SJCRH30 (cell line): Measurements from ENCODE around the gene TDO2. TPM values are rescaled to one million over a fixed set of nuclear protein-coding genes. Genes with fewer than 3 reads are reported as not detected.
"Not testable (repeated sequence)": the region's sequence is repeated elsewhere in the genome, so short reads cannot be mapped to it uniquely, and the experiment has no call there.

Source experiments
- DNase-seq, 2 experiments: peaks; one replicate each; pipeline ENCODE4 v3.0.0-alpha.2; 2015 to 2020
- H3K27ac ChIP-seq: fragments of 250-450 bp; sonication (Bioruptor Pico); 2 replicates; pipeline ENCODE4 v1.5.1; 2020; ENCODE audit warnings: mild to moderate bottlenecking, moderate library complexity
- H3K27me3 ChIP-seq: fragments of 250-450 bp; sonication (Bioruptor Pico); 2 replicates; pipeline ENCODE4 v1.5.1; 2020; ENCODE audit warnings: mild to moderate bottlenecking, moderate library complexity
- H3K36me3 ChIP-seq: fragments of 250-450 bp; sonication (Bioruptor Pico); 2 replicates; pipeline ENCODE4 v1.5.1; 2020; ENCODE audit warnings: mild to moderate bottlenecking, moderate library complexity
- H3K4me1 ChIP-seq: fragments of 250-450 bp; sonication (Bioruptor Pico); 2 replicates; pipeline ENCODE4 v1.5.1; 2020; ENCODE audit warnings: mild to moderate bottlenecking, moderate library complexity
- H3K4me3 ChIP-seq: fragments of 250-450 bp; sonication (Bioruptor Pico); 2 replicates; pipeline ENCODE4 v1.5.1; 2020; ENCODE audit warnings: mild to moderate bottlenecking, moderate library complexity
- H3K9me3 ChIP-seq: fragments of 250-450 bp; sonication (Bioruptor Pico); replicated peaks from 2 replicates; pipeline ENCODE4 v1.5.1; 2020; ENCODE audit warnings: mild to moderate bottlenecking, moderate library complexity
- total RNA-seq: library from RNA; depleted of rRNA; stranded (reverse); fragments of >200 nt; shearing (Covaris generic); gene quantifications from 2 replicates; pipeline ENCODE4 v1.2.3, GENCODE V29; 2014

The TDO2 gene
- total RNA-seq, 1 experiment from 2014 or later = 0.26 TPM

DNA sequence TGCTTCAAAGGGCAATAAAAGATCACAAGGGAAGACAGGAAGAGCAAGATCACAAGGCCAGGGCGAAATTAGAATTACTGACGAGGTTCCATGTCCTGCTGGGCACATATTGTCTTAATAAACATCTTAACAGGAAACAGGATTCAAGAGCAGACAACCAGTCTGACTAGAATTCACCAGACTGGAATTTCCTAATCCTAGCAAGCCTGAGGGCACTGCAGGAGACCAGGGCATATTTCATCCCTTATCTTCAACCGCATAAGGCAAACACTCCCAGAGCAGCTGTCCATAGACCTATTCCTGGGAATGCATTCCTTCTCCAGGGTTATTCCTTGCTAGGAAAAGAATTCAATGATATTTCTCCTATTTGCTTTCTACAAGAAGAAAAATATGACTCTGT is 12.4 kb upstream of the TDO2 start:
- no peaks in the 10 kb centered on the region for H3K27me3 ChIP-seq
- H3K36me3 ChIP-seq = no peaks in the 10 kb centered on the region
- no peaks in the 10 kb centered on the region for H3K4me1 ChIP-seq
- peaks cover 4% of the 10 kb centered on the region; the same call in 1 of the 2 replicates for H3K9me3 ChIP-seq
- no peak overlapping the region for H3K4me3 ChIP-seq
- DNase-seq = peak; percentile 2 to 15
- peak overlapping the region; percentile 17; the same call in 1 of the 2 replicates for H3K27ac ChIP-seq

DNA sequence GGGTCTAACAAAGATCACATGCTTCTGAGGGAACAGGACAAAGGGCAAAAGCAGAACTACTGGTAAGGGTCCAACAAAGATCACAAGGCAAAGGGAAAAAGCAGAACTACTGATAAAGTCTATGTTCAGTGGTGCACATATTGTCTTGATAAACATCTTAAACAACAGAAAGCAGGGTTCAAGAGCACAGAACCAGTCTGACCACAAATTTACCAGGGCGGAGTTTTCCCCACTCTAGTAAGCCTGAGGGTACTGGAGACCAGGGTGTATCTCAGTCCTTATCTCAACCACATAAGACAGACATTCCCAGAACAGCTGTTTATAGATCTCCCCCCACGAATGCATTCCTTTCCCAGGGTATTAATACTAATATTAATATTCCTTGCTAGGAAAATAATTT is 5.1 kb upstream of the TDO2 start:
- not testable (repeated sequence) for H3K4me3 ChIP-seq, H3K4me1 ChIP-seq, DNase-seq, H3K9me3 ChIP-seq, H3K27me3 ChIP-seq, H3K36me3 ChIP-seq, H3K27ac ChIP-seq

DNA sequence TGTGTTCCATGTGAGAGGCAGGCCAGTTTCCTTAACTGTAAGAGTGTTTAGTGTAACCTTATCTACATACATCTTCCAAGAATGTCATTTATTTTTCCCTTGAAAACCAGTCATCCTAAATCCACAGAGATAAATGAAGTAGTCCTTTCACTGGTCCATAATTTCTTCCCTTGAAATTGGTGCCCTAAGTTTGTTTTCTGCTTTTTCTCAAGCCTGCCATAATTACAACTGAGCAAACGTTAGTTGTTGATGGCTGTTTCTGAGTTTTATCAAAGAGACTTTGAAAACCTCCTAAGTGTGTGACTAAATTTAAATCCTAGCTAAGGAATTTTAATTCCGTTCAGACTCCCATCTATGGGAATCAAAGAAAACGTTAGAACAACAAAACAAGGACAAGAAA is 3.6 kb upstream of the TDO2 start:
- peaks cover 3% of the 10 kb centered on the region for H3K4me1 ChIP-seq
- H3K27ac ChIP-seq = peak overlapping the region; percentile 11; the same call in 1 of the 2 replicates
- peak in 1 of 2 experiments; percentile 4 for DNase-seq
- no peaks in the 10 kb centered on the region for H3K27me3 ChIP-seq
- H3K9me3 ChIP-seq = no peaks in the 10 kb centered on the region
- H3K4me3 ChIP-seq = no peak overlapping the region
- no peaks in the 10 kb centered on the region for H3K36me3 ChIP-seq

DNA sequence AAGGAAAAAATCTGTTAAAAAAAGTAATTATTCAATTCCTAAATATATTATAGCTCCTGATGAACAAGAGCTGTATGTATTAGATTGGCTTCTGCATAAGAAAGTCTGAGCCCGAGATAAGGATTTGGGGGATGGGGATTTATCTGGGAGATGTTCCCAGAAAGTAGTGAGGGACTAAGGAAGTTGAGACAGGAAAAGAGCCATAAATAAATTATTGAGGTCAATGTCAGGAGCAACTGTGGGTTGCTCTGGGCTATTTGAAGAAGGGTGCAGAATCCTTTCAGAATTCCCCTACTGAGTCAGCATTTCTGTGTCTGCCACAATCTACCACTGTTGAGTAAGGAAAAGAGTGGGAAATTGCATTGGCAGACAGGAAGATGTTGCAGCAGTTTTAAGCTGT is 3.1 kb upstream of the TDO2 start:
- Histone ChIP-seq H3K4me3 (no peak overlapping the region), H3K9me3 (no peaks in the 10 kb centered on the region), H3K4me1 (peaks cover 3% of the 10 kb centered on the region), H3K27me3 (no peaks in the 10 kb centered on the region), H3K27ac (peak overlapping the region; percentile 11; the same call in 1 of the 2 replicates), H3K36me3 (no peaks in the 10 kb centered on the region)
- DNase-seq = peak in 1 of 2 experiments; percentile 29

DNA sequence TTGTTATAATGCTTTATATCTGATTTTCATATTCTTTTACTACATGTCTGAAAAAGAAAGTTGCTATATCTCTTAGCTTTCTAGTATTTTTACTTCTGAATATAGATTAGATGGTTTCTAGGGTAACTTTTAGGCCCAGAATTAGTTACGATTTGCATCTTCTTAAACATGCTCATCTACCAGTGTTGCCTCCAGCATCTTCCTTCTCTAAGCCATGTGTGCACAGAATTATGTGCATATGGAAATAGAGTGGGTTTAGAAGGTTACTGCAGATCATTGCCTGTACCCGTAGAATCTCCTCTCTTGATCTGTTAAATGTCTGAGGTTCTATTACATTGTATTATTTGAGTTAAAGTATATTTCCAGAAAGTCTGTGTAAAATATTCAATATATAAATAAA is 2.5 kb upstream of the TDO2 start:
- peaks cover 3% of the 10 kb centered on the region for H3K4me1 ChIP-seq
- H3K36me3 ChIP-seq = no peaks in the 10 kb centered on the region
- no peaks in the 10 kb centered on the region for H3K9me3 ChIP-seq
- no peaks in the 10 kb centered on the region for H3K27me3 ChIP-seq
- no peak overlapping the region for H3K4me3 ChIP-seq
- DNase-seq = no peak
- no peak overlapping the region for H3K27ac ChIP-seq

DNA sequence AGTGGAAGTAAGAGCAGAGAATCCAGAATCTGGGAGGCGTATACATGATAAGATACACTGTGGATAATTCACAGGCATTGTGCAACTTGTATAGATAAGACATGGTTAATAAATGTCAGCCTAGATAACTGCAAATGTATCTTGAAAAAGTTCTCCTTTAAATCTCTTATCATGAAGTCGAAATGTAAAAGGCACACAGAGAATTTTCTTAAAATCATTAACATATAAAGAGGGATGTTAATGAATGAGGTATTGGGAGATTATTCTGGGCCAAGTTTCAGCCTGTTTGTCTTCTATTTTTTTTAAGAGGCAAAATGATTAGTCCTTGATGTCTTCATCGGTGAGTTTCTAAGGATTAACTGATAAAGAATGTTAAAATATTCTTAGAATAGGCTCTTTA is 835 bp downstream of the TDO2 start:
- no peaks in the 10 kb centered on the region for H3K36me3 ChIP-seq
- peaks cover 17% of the 10 kb centered on the region for H3K4me1 ChIP-seq
- no peaks in the 10 kb centered on the region for H3K9me3 ChIP-seq
- DNase-seq = no peak
- H3K27ac ChIP-seq = no peak overlapping the region
- no peaks in the 10 kb centered on the region for H3K27me3 ChIP-seq
- H3K4me3 ChIP-seq = no peak overlapping the region

DNA sequence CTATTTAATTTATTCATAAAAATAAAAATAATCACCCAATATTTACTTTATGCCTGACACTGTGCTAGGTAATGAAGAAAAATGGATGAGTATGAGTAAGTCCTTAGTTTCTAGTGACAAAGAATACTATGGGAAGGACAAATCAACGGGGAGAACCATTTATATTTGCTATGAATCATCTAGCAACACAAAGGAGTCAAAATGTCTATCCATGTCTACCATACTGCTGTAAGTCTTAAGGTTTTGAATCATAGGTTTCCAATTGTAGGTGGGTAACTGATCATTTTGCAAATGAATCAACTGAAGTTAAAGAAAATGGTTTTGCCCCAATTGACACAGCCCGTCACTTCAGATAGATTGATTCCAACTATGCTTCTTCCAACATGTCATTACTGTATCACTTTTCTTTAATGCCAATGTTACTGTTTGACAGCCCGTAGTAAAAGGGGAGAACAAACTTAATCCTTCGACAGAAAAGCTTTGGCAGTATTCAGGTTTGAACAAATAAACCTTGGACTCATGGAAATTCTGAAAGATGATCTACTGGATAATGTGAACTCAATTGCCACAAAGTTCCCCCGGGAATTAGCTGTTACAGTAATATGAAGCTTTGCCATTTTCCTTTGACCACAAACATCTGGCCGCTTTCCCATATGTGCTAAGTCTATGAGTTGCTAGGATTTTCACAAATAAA is 3.2 kb downstream of the TDO2 start:
- H3K4me1 ChIP-seq = peaks cover 14% of the 10 kb centered on the region
- no peaks in the 10 kb centered on the region for H3K27me3 ChIP-seq
- no peaks in the 10 kb centered on the region for H3K9me3 ChIP-seq
- DNase-seq = peak; percentile 78 to 89
- 0 out of 2 replicates have a peak overlapping the region, but pooled peaks have one; percentile 12 for H3K27ac ChIP-seq
- no peak overlapping the region for H3K4me3 ChIP-seq
- H3K36me3 ChIP-seq = no peaks in the 10 kb centered on the region

DNA sequence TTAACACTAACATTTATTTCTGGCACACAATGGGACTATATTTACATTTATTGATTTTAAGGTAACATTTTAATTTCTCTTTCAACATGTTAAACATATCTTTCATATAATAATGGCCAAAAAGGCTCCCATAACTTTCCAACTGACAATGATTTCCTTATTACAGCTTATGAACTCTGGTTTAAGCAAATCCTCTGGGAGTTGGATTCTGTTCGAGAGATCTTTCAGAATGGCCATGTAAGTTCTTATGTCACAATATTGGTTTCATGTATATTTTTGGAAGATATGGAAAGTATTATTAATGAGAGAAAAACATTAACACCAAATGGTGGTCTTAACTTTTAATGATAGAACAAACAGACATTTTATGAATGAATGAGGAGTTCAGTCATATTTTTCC is 4.1 kb downstream of the TDO2 start:
- no peak for DNase-seq
- peaks cover 14% of the 10 kb centered on the region for H3K4me1 ChIP-seq
- H3K4me3 ChIP-seq = no peak overlapping the region
- H3K27me3 ChIP-seq = no peaks in the 10 kb centered on the region
- H3K36me3 ChIP-seq = no peaks in the 10 kb centered on the region
- no peak overlapping the region for H3K27ac ChIP-seq
- H3K9me3 ChIP-seq = no peaks in the 10 kb centered on the region

DNA sequence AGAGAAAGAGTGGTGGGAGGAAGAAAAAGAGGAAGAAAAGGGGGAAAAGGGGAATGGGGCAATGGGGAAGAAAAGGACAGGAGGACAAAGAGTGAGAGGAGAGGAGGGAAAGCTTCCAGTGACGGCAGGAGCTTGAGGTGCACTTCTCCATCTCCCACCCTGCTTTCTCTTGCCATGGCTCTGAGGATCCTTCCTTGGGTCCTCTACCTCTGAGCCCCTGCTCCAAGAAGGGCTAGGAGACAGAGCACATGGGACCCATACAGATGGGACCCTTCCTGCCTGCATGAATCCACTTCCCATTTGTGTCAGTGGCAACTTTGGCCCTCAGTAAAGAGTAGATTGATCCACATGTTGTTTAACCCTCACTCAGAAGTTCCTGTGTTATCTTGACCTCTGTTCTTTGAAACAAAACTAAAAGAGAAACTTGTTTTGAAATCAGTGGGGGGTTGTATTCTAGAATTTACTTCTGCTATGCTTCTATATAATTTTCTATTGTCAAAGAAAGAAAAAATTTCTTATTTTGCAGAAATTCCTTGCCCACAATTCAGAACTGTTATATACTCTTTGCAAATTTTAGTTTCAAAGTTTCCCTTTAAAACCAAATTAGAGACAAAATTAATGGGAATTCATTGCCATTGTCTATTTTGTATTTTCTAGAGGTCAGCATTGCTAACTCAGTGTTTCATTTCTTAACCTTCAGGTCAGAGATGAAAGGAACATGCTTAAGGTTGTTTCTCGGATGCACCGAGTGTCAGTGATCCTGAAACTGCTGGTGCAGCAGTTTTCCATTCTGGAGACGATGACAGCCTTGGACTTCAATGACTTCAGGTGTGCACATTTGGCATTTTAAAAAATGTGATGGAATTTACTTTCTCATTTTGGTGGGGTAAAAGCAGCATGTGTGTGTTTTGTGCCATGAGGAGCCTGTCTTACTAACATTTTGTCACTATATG is 5.0 kb downstream of the TDO2 start:
- Histone ChIP-seq H3K36me3 (no peaks in the 10 kb centered on the region), H3K27me3 (no peaks in the 10 kb centered on the region), H3K4me1 (peaks cover 14% of the 10 kb centered on the region), H3K4me3 (no peak overlapping the region), H3K27ac (no peak overlapping the region), H3K9me3 (no peaks in the 10 kb centered on the region)
- DNase-seq = no peak

DNA sequence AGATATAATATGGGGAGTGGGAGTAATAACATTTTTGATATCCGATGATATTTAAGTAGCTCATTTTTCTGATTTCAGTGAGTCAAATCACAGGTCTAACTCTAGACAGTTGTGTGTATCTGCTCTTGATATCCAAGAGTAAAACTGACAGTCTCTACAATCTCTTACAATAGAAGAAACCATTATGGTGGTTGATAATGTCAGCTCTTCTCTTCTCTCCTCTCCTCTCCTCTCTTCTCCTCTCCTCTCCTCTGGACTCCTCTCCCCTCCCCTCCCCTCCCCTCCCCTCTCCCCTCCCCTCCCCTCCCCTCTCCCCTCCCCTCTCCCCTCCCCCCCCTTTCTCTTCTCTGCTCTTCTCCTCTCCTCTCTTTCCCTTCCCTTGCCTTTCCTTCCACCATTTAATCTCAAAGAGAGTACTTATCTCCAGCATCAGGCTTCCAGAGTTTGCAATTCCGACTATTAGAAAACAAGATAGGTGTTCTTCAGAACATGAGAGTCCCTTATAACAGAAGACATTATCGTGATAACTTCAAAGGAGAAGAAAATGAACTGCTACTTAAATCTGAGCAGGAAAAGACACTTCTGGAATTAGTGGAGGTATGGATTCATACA is 6.2 kb downstream of the TDO2 start:
- Histone ChIP-seq H3K27ac (no peak overlapping the region), H3K4me3 (no peak overlapping the region), H3K4me1 (peaks cover 14% of the 10 kb centered on the region), H3K9me3 (no peaks in the 10 kb centered on the region), H3K27me3 (no peaks in the 10 kb centered on the region), H3K36me3 (no peaks in the 10 kb centered on the region)
- no peak for DNase-seq

DNA sequence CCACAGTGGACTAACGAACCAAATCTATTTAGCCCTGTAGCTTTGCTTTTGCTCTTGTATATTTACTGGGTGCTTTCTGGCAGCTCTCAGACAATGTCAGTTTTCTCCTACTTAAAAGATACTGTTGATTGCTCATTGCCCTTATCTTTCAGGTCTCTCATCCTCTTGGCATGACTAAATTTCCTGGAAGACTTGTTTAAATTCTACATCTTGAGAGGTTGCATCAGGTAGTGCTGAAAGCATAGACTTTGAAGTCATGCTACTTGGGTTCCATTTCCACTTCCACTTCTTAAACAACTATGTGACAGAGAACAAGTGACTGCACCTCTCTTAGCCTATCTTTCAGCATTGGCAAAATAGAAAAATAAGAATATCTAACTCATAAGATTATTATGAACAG is 8.4 kb downstream of the TDO2 start:
- no peaks in the 10 kb centered on the region for H3K36me3 ChIP-seq
- no peak overlapping the region for H3K27ac ChIP-seq
- H3K9me3 ChIP-seq = no peaks in the 10 kb centered on the region
- H3K4me3 ChIP-seq = no peak overlapping the region
- no peaks in the 10 kb centered on the region for H3K27me3 ChIP-seq
- H3K4me1 ChIP-seq = peaks cover 6% of the 10 kb centered on the region
- no peak for DNase-seq

DNA sequence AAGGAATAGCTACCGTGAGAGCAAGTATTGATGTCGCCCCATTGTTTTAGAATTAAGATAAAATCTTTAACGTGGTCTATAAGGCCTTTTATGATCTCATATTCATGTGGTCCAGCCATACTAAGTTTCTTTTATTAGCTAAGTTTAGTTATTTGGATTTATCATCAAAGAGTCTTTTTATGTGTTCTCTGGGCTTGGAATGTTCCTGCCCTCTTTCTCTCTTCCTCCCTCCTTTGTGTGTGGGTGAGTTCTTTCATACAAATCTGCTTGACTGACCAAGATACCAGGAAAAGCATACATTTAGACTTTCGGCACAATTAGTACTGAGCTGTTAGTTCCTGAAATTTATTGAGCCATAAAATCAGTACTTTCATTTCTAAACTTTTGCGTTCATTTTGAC is 11.3 kb downstream of the TDO2 start:
- no peak overlapping the region for H3K27ac ChIP-seq
- no peak overlapping the region for H3K4me3 ChIP-seq
- H3K4me1 ChIP-seq = no peaks in the 10 kb centered on the region
- H3K27me3 ChIP-seq = no peaks in the 10 kb centered on the region
- H3K9me3 ChIP-seq = no peaks in the 10 kb centered on the region
- no peaks in the 10 kb centered on the region for H3K36me3 ChIP-seq
- no peak for DNase-seq

DNA sequence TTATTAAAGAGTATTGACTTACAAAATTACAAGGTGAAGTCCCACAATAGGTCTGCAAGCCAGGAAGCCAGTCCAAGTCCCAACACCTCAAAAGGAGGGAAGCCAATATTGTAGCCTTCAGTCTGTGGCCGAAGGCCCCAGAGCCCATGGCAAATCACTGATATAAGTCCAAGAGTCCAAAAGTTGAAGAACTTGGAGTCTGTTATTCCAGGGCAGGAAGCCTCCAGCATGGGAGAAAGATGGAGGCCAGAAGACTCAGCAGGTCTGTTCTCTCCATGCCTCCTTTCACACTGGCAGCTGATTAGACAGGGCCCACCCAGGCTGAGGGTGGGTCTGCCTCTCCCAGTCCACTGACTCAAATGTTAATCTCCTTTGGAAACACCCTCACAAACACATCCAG is 18.1 kb downstream of the TDO2 start:
- H3K27me3 ChIP-seq = no peaks in the 10 kb centered on the region
- no peak for DNase-seq
- no peaks in the 10 kb centered on the region for H3K9me3 ChIP-seq
- H3K4me3 ChIP-seq = no peak overlapping the region
- no peaks in the 10 kb centered on the region for H3K36me3 ChIP-seq
- H3K4me1 ChIP-seq = no peaks in the 10 kb centered on the region
- H3K27ac ChIP-seq = no peak overlapping the region

DNA sequence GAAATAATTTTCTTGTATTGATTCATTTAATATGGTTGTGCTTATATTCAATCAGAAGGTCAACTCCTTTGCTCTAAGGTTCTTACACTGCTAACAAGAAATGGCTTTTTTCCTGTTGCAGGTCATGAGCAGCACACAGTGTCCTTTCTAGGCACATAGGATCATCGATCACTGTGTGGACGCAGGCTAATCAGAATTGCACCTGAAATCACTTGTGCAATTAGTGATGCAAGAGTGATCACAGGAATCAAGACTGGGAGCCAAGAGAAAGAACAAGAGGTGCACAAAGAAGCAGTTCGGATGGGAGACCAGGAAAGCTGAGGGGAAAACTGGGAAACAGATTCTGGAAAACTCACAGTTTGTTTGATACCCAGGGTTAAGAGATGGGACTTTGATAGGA is 21.1 kb downstream of the TDO2 start:
- H3K4me1 ChIP-seq = no peaks in the 10 kb centered on the region
- H3K4me3 ChIP-seq = no peak overlapping the region
- H3K9me3 ChIP-seq = no peaks in the 10 kb centered on the region
- H3K27me3 ChIP-seq = no peaks in the 10 kb centered on the region
- H3K27ac ChIP-seq = no peak overlapping the region
- H3K36me3 ChIP-seq = no peaks in the 10 kb centered on the region
- DNase-seq = no peak

DNA sequence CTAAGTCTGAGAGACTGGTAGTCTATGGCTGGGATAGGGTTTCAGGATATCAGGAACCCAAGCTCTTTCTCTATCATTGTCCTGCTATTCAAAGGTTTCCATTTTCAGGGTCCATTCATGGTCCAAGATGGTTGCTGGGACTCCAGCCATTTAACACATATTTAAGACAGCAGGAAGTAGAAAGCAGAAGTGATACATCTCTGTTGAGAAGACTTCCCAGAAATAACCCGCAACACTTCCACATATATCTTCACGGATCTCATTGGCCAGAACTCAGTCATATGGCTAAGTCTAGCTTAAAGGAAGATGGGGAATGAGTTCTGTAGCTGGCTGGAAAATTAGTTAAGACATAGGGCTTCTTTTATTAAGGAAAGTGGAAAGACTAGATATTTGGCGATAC is 26.3 kb downstream of the TDO2 start:
- H3K36me3 ChIP-seq = no peaks in the 10 kb centered on the region
- no peaks in the 10 kb centered on the region for H3K9me3 ChIP-seq
- H3K27ac ChIP-seq = no peak overlapping the region
- no peaks in the 10 kb centered on the region for H3K4me1 ChIP-seq
- no peaks in the 10 kb centered on the region for H3K27me3 ChIP-seq
- no peak for DNase-seq
- no peak overlapping the region for H3K4me3 ChIP-seq
